Suprapubic skin (tissue), 3 donors: ENCODE results near the gene APLNR.

Experiments used
- POLR2A ChIP-seq, 2 donors: fragments of 450-650 bp; IDR thresholded peaks; one replicate each; pipeline ENCODE4 v1.6.1; 2017; ENCODE audit warnings: antibody characterized with exemption in 2 of 2, mild to moderate bottlenecking in 2 of 2, moderate library complexity in 2 of 2
- TF ChIP-seq, protein P1 (sequence below), 2 donors: fragments of 200-600 bp in 1 of 2; fragments of 450-650 bp in 1 of 2; sonication (generic) in 1 of 2; IDR thresholded peaks; one replicate each; pipeline ENCODE4 v1.5.1; 2016 to 2019; ENCODE audit warnings: antibody characterized with exemption in 2 of 2, mild to moderate bottlenecking in 1 of 2, moderate library complexity in 1 of 2

GRCh38 chr11:57275582-57275981 is 38.5 kb upstream of the APLNR start:
- TF ChIP-seq, protein P1, sequence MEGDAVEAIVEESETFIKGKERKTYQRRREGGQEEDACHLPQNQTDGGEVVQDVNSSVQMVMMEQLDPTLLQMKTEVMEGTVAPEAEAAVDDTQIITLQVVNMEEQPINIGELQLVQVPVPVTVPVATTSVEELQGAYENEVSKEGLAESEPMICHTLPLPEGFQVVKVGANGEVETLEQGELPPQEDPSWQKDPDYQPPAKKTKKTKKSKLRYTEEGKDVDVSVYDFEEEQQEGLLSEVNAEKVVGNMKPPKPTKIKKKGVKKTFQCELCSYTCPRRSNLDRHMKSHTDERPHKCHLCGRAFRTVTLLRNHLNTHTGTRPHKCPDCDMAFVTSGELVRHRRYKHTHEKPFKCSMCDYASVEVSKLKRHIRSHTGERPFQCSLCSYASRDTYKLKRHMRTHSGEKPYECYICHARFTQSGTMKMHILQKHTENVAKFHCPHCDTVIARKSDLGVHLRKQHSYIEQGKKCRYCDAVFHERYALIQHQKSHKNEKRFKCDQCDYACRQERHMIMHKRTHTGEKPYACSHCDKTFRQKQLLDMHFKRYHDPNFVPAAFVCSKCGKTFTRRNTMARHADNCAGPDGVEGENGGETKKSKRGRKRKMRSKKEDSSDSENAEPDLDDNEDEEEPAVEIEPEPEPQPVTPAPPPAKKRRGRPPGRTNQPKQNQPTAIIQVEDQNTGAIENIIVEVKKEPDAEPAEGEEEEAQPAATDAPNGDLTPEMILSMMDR (IDR thresholded peaks at IDR 0.05) = no peak
- no peak for TF ChIP-seq POLR2A (IDR thresholded peaks at IDR 0.05)
